ENCODE results near the gene SEC24D. TPM values are rescaled to one million over a fixed set of nuclear protein-coding genes. Genes with fewer than 3 reads are reported as not detected.

Gene SEC24D
- total RNA-seq, 2 experiments from 2014 or later = 40.3 to 40.6 TPM

- Mint-ChIP-seq H3K4me1 (peaks cover 32% of the 10 kb centered on the region), H3K27me3 (no peaks in the 10 kb centered on the region), H3K36me3 (peaks cover 19% of the 10 kb centered on the region), H3K9me3 (ENCODE audit: low read depth) (no peaks in the 10 kb centered on the region), H3K4me3 (peak overlapping the region; percentile 99), H3K27ac (peak overlapping the region; percentile 97)
- DNase-seq (peak; percentile 65), ATAC-seq (peak; percentile 56)
- CTCF ChIA-PET = interaction anchor here (0.9 to 1.5 kb wide), 4 partner anchors 9 to 64 kb away, joined by 3 to 10 read pairs (median 3); no protein-coding TSS in a partner anchor
These were observed 585 bp upstream of the SEC24D start for GRCh38 chr4:118836301-118837120.

GRCh38 chr4:118834960-118835569 lies 861 bp downstream of the SEC24D start:
- H3K4me1 Mint-ChIP-seq = peaks cover 35% of the 10 kb centered on the region
- DNase-seq = peak; percentile 69
- peak overlapping the region; percentile 99 for H3K4me3 Mint-ChIP-seq
- H3K36me3 Mint-ChIP-seq = peaks cover 25% of the 10 kb centered on the region
- peak; percentile 41 for ATAC-seq
- CTCF ChIA-PET = no interaction called here
- H3K9me3 Mint-ChIP-seq (ENCODE audit: low read depth) = no peaks in the 10 kb centered on the region
- H3K27me3 Mint-ChIP-seq = no peaks in the 10 kb centered on the region
- peak overlapping the region; percentile 97 for H3K27ac Mint-ChIP-seq

GRCh38 chr4:118834070-118834469 lies 1.9 kb downstream of the SEC24D start:
- CTCF ChIA-PET = no interaction called here
- Mint-ChIP-seq H3K27ac (no peak overlapping the region), H3K4me3 (peak overlapping the region; percentile 29)

GRCh38 chr4:118833192-118833820 lies 2.6 kb downstream of the SEC24D start:
- peaks cover 37% of the 10 kb centered on the region for H3K4me1 Mint-ChIP-seq
- no peak for DNase-seq
- H3K27ac Mint-ChIP-seq = no peak overlapping the region
- no peak overlapping the region for H3K4me3 Mint-ChIP-seq
- ATAC-seq = no peak
- H3K36me3 Mint-ChIP-seq = peaks cover 37% of the 10 kb centered on the region
- H3K27me3 Mint-ChIP-seq = no peaks in the 10 kb centered on the region
- CTCF ChIA-PET = interaction anchor here (0.8 kb wide), 1 partner anchor 32 kb away, joined by 3 read pairs; no protein-coding TSS in a partner anchor
- no peaks in the 10 kb centered on the region for H3K9me3 Mint-ChIP-seq (ENCODE audit: low read depth)

More at GRCh38 chr4:118834070-118834469, 1.9 kb downstream of the SEC24D start:
- H3K36me3 Mint-ChIP-seq = peaks cover 31% of the 10 kb centered on the region
- DNase-seq (no peak), ATAC-seq (no peak)
- no peaks in the 10 kb centered on the region for H3K9me3 Mint-ChIP-seq (ENCODE audit: low read depth)
- peaks cover 35% of the 10 kb centered on the region for H3K4me1 Mint-ChIP-seq
- H3K27me3 Mint-ChIP-seq = no peaks in the 10 kb centered on the region

GRCh38 chr4:118829107-118829506 lies 6.8 kb downstream of the SEC24D start:
- Mint-ChIP-seq H3K36me3 (peaks cover 48% of the 10 kb centered on the region), H3K4me1 (peaks cover 42% of the 10 kb centered on the region), H3K4me3 (no peak overlapping the region), H3K27ac (no peak overlapping the region), H3K9me3 (ENCODE audit: low read depth) (no peaks in the 10 kb centered on the region), H3K27me3 (no peaks in the 10 kb centered on the region)
- ATAC-seq (no peak), DNase-seq (no peak)
- CTCF ChIA-PET = interaction anchor here (0.7 kb wide), 1 partner anchor 15 kb away, joined by 3 read pairs; no protein-coding TSS in a partner anchor

GRCh38 chr4:118826723-118827444 lies 9.0 kb downstream of the SEC24D start:
- Mint-ChIP-seq H3K4me3 (no peak overlapping the region), H3K36me3 (peaks cover 44% of the 10 kb centered on the region), H3K9me3 (ENCODE audit: low read depth) (no peaks in the 10 kb centered on the region), H3K27me3 (no peaks in the 10 kb centered on the region), H3K4me1 (peaks cover 28% of the 10 kb centered on the region), H3K27ac (peak overlapping the region; percentile 33)
- no peak for DNase-seq
- CTCF ChIA-PET = no interaction called here
- ATAC-seq = no peak

- Mint-ChIP-seq H3K27ac (peak overlapping the region; percentile 50), H3K36me3 (peaks cover 41% of the 10 kb centered on the region), H3K4me3 (no peak overlapping the region), H3K27me3 (no peaks in the 10 kb centered on the region), H3K4me1 (peaks cover 25% of the 10 kb centered on the region), H3K9me3 (ENCODE audit: low read depth) (no peaks in the 10 kb centered on the region)
- peak; percentile 20 for ATAC-seq
- no peak for DNase-seq
- CTCF ChIA-PET = no interaction called here
These were observed 10.1 kb downstream of the SEC24D start for GRCh38 chr4:118825799-118826198.

GRCh38 chr4:118824141-118824540 lies 11.8 kb downstream of the SEC24D start:
- peaks cover 34% of the 10 kb centered on the region for H3K36me3 Mint-ChIP-seq
- no peaks in the 10 kb centered on the region for H3K27me3 Mint-ChIP-seq
- no peak overlapping the region for H3K27ac Mint-ChIP-seq
- DNase-seq (no peak), ATAC-seq (no peak)
- no peaks in the 10 kb centered on the region for H3K9me3 Mint-ChIP-seq (ENCODE audit: low read depth)
- H3K4me1 Mint-ChIP-seq = peaks cover 23% of the 10 kb centered on the region
- CTCF ChIA-PET = interaction anchor here (1.3 kb wide), 1 partner anchor 41 kb away, joined by 4 read pairs; no protein-coding TSS in a partner anchor
- H3K4me3 Mint-ChIP-seq = no peak overlapping the region

GRCh38 chr4:118823471-118823870 lies 12.5 kb downstream of the SEC24D start:
- H3K4me1 Mint-ChIP-seq = peaks cover 21% of the 10 kb centered on the region
- no peak for ATAC-seq
- no peaks in the 10 kb centered on the region for H3K27me3 Mint-ChIP-seq
- no peak overlapping the region for H3K4me3 Mint-ChIP-seq
- no peaks in the 10 kb centered on the region for H3K9me3 Mint-ChIP-seq (ENCODE audit: low read depth)
- H3K36me3 Mint-ChIP-seq = peaks cover 27% of the 10 kb centered on the region
- CTCF ChIA-PET = no interaction called here
- DNase-seq = no peak
- no peak overlapping the region for H3K27ac Mint-ChIP-seq

GRCh38 chr4:118821590-118822293 lies 14.2 kb downstream of the SEC24D start:
- H3K4me3 Mint-ChIP-seq = no peak overlapping the region
- no peak for DNase-seq
- no peak for ATAC-seq
- peaks cover 16% of the 10 kb centered on the region for H3K4me1 Mint-ChIP-seq
- peaks cover 24% of the 10 kb centered on the region for H3K36me3 Mint-ChIP-seq
- no peaks in the 10 kb centered on the region for H3K9me3 Mint-ChIP-seq (ENCODE audit: low read depth)
- H3K27ac Mint-ChIP-seq = no peak overlapping the region
- CTCF ChIA-PET = interaction anchor here (1.0 kb wide), 1 partner anchor 28 kb away, joined by 3 read pairs; no protein-coding TSS in a partner anchor
- no peaks in the 10 kb centered on the region for H3K27me3 Mint-ChIP-seq

GRCh38 chr4:118817178-118817930 lies 18.6 kb downstream of the SEC24D start:
- Mint-ChIP-seq H3K9me3 (ENCODE audit: low read depth) (no peaks in the 10 kb centered on the region), H3K4me3 (no peak overlapping the region), H3K36me3 (peaks cover 36% of the 10 kb centered on the region), H3K27me3 (no peaks in the 10 kb centered on the region), H3K4me1 (peaks cover 2% of the 10 kb centered on the region), H3K27ac (no peak overlapping the region)
- DNase-seq (no peak), ATAC-seq (no peak)
- CTCF ChIA-PET = no interaction called here

GRCh38 chr4:118816538-118817177 lies 19.3 kb downstream of the SEC24D start:
- DNase-seq = no peak
- no peak for ATAC-seq
- CTCF ChIA-PET = no interaction called here
- Mint-ChIP-seq H3K27ac (peak overlapping the region; percentile 3), H3K9me3 (ENCODE audit: low read depth) (no peaks in the 10 kb centered on the region), H3K4me1 (peaks cover 2% of the 10 kb centered on the region), H3K27me3 (no peaks in the 10 kb centered on the region), H3K36me3 (peaks cover 41% of the 10 kb centered on the region), H3K4me3 (no peak overlapping the region)
